HUES6 (cell line): ENCODE results near the gene LAMC3.

Source experiments
- H3K27ac ChIP-seq: 2 replicates; pipeline ENCODE4 v1.7.0; 2013; ENCODE audit warnings: low read depth, mild to moderate bottlenecking, low read length, inconsistent platforms
- H3K27me3 ChIP-seq: 2 replicates; pipeline ENCODE4 v1.6.1; 2013; ENCODE audit warnings: low read length; ENCODE audit not compliant: control insufficient read depth, insufficient read depth
- H3K36me3 ChIP-seq: 2 replicates; pipeline ENCODE4 v1.6.1; 2013; ENCODE audit warnings: low read length; ENCODE audit not compliant: control insufficient read depth, insufficient read depth
- H3K4me1 ChIP-seq: 2 replicates; pipeline ENCODE4 v1.6.1; 2013; ENCODE audit warnings: low read length; ENCODE audit not compliant: control insufficient read depth, insufficient read depth
- H3K4me3 ChIP-seq: 2 replicates; pipeline ENCODE4 v1.5.1; 2013; ENCODE audit warnings: low read depth, low read length
- H3K9ac ChIP-seq: one replicate; pipeline ENCODE4 v1.6.1; 2013; ENCODE audit warnings: mild to moderate bottlenecking, low read length
- H3K9me3 ChIP-seq: 2 replicates; pipeline ENCODE4 v1.6.1; 2013; ENCODE audit warnings: low read depth, low read length; ENCODE audit not compliant: control insufficient read depth, insufficient read depth

The LAMC3 gene

DNA sequence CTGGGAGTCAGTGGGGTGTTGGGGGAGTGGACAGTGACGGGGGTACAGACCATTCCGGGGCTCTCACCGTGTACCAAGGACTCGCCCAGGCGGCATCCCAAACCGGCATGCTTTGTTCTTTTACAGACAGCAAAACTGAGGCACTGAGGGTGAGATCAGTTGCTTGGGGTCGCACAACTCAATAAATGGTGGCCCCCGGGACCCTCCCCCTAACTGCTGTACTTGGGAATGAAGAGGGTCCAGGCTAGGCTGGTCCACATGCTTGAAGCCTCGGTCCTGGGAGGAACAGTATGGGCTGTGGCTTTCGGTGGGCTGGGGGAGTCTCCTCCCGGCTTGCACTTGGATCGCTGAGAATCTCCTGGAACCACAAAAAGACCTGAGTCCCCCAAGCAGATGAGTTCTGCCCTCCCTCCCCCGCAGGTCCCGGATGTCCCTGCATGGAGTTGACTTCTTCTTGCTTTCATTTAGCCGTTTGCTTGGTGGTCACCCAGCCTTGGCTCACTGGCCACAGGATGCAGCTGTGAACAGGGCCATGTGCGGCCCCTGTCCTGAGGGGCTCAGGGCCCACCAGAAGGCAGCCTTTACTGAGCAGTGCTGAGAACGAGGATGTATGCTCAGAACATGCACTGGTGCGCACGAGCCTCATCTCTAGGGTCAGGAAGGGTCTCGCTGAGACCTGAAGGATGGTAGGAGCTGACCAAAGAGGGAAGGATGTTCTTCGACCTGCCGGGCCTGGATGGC is 4.2 kb downstream of the LAMC3 start:
- H3K4me1 ChIP-seq: peaks cover 42% of the 10 kb centered on the region
- H3K27me3 ChIP-seq: peaks cover 11% of the 10 kb centered on the region
- no peak overlapping the region for H3K4me3 ChIP-seq
- H3K27ac ChIP-seq: peak overlapping the region; percentile 19; the same call in 1 of the 2 replicates
- peak overlapping the region; percentile 15 for H3K9ac ChIP-seq
- H3K9me3 ChIP-seq: no peaks in the 10 kb centered on the region
- 0 out of 2 replicates have a peak, but pooled peaks cover 3% of the 10 kb centered on the region for H3K36me3 ChIP-seq

DNA sequence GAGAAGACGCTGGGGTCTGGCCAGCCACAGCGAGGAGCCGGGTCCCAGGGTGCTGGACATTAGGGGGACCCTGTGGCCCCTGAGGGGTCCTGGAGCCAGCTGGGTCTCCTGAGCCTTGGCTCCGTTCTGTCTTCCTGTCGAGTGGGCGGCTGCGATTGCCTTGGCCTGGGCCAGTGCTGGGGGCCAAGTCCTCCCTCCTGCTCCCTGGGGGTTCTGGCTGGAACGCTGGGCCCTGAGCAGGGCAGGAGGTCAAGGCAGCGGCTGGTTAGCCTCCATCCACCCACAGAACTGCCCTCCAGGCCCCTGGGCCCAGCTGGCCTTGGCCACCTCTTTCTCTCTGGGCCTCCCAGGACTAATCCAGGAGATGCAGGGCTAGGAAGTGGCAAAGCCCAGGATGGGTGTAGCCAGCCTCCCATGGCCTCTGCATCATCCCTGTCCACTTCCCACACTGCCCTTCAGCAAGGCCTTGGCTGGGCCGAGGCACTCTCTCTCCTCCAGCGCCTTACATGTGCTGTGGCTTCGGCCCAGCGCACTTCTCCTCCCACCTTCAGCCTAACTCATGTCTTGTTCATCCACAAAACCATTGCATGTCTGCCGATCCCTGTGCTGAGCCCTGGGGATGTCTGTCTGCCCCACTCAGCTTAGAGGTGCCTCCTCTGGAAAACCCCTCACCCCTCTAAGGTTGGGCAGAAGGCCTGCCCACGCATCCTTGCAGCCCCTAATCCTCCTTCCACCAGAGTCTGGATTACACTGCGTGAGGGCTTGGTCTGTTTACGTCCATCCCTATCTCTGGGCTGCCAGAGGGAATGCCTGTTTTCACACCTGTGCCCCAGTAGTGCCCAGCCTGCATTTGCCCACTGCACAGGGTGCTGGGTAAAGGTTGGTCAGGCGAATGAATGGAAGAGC is 5.0 kb downstream of the LAMC3 start:
- Histone ChIP-seq H3K9ac (peak overlapping the region; percentile 15), H3K36me3 (0 out of 2 replicates have a peak, but pooled peaks cover 3% of the 10 kb centered on the region), H3K4me3 (no peak overlapping the region), H3K4me1 (peaks cover 42% of the 10 kb centered on the region), H3K9me3 (no peaks in the 10 kb centered on the region), H3K27ac (no peak overlapping the region), H3K27me3 (peaks cover 5% of the 10 kb centered on the region)

DNA sequence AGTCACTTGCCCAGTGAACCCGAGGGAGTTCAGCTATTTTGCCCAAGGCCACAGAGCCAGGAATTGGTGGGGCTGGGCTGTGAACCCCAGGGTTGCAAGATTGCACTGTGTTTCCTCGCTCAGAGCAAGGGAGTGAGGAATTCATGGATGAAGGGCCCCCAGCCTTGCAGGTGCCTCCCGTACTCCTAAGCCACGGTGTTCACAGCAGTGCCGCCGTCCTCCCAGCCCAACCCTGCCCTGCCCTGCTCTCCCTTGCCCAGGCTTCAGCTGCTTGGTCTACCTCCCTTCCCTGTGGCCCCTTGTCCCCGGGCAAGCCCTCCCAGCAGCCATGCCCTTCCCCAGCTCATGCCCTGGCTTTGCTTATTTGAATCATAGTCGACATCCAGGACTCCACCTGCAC is 6.1 kb downstream of the LAMC3 start:
- H3K4me3 ChIP-seq: no peak overlapping the region
- H3K9ac ChIP-seq: no peak overlapping the region
- H3K9me3 ChIP-seq: peaks cover 1% of the 10 kb centered on the region; the same call in 1 of the 2 replicates
- H3K4me1 ChIP-seq: peaks cover 42% of the 10 kb centered on the region
- no peaks in the 10 kb centered on the region for H3K27me3 ChIP-seq
- no peak overlapping the region for H3K27ac ChIP-seq
- H3K36me3 ChIP-seq: 0 out of 2 replicates have a peak, but pooled peaks cover 3% of the 10 kb centered on the region

DNA sequence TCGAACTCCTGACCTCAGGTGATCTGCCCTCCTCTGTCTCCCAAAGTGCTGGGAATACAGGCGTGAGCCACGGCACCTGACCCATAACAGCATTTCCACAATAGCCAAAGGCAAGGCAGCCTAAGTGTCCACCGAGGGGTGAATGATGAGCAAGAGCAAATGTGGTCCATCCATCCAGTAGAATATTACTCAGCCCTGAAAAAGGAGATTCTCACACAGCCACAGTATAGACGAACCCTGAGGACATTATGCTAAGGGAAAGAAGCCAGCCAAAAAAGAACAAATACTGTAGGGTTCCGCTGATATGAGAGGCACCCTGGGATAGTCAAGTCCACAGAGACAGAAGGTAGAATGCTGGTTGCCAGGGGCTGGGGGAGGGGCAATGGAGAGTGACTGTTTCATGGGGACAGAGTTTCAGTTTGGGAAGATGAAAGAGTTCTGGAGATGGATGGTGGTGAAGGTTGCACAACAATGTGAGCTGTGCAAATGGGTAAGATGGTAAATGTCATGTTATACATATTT is 7.0 kb downstream of the LAMC3 start:
- H3K9me3 ChIP-seq: peaks cover 3% of the 10 kb centered on the region; the same call in 1 of the 2 replicates
- no peaks in the 10 kb centered on the region for H3K27me3 ChIP-seq
- H3K27ac ChIP-seq: 0 out of 2 replicates have a peak overlapping the region, but pooled peaks have one; percentile 72
- 0 out of 2 replicates have a peak, but pooled peaks cover 3% of the 10 kb centered on the region for H3K36me3 ChIP-seq
- H3K4me3 ChIP-seq: no peak overlapping the region
- H3K4me1 ChIP-seq: peaks cover 35% of the 10 kb centered on the region
- peak overlapping the region; percentile 63 for H3K9ac ChIP-seq

DNA sequence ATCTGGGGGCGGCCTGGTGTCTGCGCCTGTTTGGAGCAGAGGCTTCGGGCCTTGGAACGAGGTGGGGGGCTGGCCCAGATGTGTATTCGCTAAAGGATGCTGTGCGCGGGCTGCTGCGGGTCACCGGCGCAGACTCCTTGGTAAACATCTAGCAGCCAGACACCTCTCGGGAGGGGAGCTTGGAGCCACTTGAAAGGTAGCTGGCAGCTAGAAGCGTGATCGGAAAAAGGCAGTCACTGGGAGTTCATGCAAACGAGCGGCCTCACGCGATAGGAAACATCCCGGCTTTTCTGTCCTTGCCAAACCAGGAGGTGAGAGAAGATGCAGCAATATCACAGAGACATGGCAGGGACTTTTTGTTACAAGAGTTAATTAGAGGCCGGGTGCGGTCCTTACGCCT is 8.1 kb downstream of the LAMC3 start:
- Histone ChIP-seq H3K4me1 (peaks cover 25% of the 10 kb centered on the region), H3K9ac (peak overlapping the region; percentile 63), H3K9me3 (peaks cover 3% of the 10 kb centered on the region; the same call in 1 of the 2 replicates), H3K27me3 (no peaks in the 10 kb centered on the region), H3K27ac (peak overlapping the region; percentile 72; the same call in 1 of the 2 replicates), H3K36me3 (0 out of 2 replicates have a peak, but pooled peaks cover 3% of the 10 kb centered on the region), H3K4me3 (no peak overlapping the region)

DNA sequence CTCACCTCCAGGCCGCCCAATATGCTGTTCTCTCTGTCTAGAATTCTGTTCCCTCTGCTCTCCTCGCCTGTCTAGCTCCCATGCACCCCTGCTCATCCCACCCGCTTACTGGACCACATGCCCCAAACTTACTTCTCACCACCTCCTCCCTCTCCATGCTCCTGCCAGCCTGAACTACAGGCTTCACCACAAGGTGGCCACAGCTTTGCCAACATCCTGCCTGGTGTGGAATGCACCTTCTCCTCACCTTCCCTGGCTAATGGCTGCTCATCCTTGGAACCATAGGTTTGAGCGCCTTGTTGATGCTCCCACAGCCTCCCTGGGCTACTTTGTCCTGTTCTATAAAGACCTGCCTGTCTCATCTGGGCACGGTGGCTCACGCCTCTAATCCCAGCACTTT is 9.6 kb downstream of the LAMC3 start:
- Histone ChIP-seq H3K36me3 (0 out of 2 replicates have a peak, but pooled peaks cover 3% of the 10 kb centered on the region), H3K9me3 (peaks cover 3% of the 10 kb centered on the region; the same call in 1 of the 2 replicates), H3K9ac (no peak overlapping the region), H3K27me3 (no peaks in the 10 kb centered on the region), H3K4me1 (peaks cover 9% of the 10 kb centered on the region; the same call in 1 of the 2 replicates), H3K4me3 (no peak overlapping the region), H3K27ac (no peak overlapping the region)

DNA sequence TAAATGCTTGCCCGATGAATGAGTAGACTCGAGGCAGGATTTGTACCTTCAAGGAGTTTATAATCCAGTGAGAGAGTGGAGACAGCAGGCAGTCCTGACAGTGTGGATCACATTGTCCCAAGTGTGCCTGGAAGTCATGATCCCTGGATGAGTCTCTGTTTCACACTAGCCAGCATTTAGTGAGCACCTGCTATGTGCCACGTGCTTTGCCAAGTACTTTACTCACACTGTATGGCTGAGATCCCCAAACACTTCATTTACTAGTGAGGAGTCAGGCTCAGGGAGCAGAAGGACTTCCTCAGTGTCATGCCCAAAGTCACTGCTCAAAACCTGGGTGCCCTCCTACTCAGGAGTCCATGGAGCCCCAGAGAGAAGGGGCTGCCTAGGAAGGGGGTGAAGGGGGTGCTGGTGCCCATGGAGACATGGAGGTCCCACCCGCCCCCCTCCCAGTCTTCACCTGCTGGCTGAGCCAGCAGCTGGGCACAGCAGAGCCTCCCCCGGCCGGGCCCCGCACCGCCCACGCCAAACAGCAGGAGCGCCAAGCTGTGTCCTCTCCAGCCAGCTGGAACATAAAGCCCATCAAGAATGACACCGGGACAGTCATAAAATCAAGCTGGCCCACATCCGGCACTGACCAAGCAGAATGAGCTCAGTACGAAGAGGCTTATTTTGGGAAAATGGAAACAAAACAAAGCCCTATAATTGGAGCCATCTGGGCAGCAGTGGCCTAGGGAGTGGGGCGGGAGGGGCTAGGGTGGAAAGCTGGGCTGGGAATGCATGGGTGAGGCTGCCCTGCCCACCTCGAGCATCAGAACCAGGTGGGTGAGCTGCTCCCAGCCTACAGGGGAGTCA is 10.6 kb downstream of the LAMC3 start:
- H3K9me3 ChIP-seq: peaks cover 3% of the 10 kb centered on the region; the same call in 1 of the 2 replicates
- no peaks in the 10 kb centered on the region for H3K27me3 ChIP-seq
- no peak overlapping the region for H3K27ac ChIP-seq
- H3K4me1 ChIP-seq: peaks cover 9% of the 10 kb centered on the region; the same call in 1 of the 2 replicates
- H3K4me3 ChIP-seq: no peak overlapping the region
- H3K36me3 ChIP-seq: no peaks in the 10 kb centered on the region
- H3K9ac ChIP-seq: no peak overlapping the region

DNA sequence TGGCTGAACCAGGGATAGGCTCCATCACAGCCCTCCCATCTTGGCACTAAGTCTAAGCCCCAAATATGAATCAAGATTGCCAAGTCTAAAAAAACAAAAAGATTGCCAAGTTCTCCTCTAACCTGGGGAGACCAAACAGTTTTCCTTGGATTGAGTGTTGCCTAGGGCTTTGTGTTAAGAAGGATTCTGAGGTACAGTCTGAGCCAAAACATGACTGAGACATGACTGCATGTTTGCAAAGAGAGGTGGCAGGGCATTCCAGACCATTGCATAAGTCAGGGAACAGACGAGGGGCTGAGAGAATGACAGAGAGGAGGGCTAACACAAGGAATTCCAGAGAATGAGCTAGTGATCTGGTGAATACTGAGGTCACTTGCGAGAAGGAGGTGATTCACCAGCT is 11.4 kb downstream of the LAMC3 start:
- no peak overlapping the region for H3K4me3 ChIP-seq
- H3K36me3 ChIP-seq: no peaks in the 10 kb centered on the region
- H3K27me3 ChIP-seq: no peaks in the 10 kb centered on the region
- no peak overlapping the region for H3K9ac ChIP-seq
- peaks cover 3% of the 10 kb centered on the region; the same call in 1 of the 2 replicates for H3K9me3 ChIP-seq
- peaks cover 9% of the 10 kb centered on the region; the same call in 1 of the 2 replicates for H3K4me1 ChIP-seq
- H3K27ac ChIP-seq: no peak overlapping the region

DNA sequence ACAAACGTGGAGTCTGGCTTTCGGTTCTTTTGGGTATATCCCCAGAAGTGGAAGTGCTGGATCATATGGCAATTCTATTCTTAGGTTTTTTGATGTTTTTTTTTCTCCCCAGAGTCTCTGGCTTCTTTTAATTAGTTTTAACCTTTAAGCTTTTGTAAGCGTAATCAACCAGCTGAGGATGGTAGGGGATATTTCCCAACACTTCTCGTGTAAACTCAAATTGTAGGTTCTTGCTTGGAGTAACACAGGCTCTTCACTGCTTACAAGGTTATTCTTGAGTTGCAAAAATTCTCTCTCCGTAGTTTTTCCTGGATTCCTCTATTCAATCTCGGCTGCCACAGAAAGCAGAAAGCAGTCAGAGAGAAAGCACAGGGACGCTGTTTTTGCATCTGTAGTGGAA is 11.9 kb downstream of the LAMC3 start:
- no peak overlapping the region for H3K9ac ChIP-seq
- no peaks in the 10 kb centered on the region for H3K36me3 ChIP-seq
- H3K4me1 ChIP-seq: peaks cover 9% of the 10 kb centered on the region; the same call in 1 of the 2 replicates
- no peak overlapping the region for H3K4me3 ChIP-seq
- no peaks in the 10 kb centered on the region for H3K27me3 ChIP-seq
- no peak overlapping the region for H3K27ac ChIP-seq
- H3K9me3 ChIP-seq: peaks cover 3% of the 10 kb centered on the region; the same call in 1 of the 2 replicates

DNA sequence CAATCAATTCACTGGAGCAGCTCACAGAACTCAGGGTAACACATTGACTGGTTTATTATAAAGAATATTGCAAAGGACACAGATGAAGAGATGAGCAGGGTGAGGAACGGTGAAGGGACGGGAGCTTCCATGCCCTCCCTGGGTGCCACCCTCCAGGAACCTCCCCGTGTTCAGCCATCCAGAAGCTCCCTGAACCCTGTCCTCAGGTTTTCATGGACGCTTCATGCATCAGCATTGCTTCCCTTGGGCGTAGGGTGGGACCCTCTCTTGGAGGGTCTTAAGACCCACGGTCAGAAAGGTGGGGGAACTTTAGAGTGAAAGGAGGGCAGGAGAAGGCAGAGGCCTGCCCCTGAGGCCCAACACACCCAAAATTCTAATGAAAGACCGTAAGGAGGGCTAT is 12.8 kb downstream of the LAMC3 start:
- H3K36me3 ChIP-seq: no peaks in the 10 kb centered on the region
- no peak overlapping the region for H3K27ac ChIP-seq
- H3K27me3 ChIP-seq: no peaks in the 10 kb centered on the region
- H3K9me3 ChIP-seq: peaks cover 3% of the 10 kb centered on the region; the same call in 1 of the 2 replicates
- H3K4me1 ChIP-seq: peaks cover 2% of the 10 kb centered on the region; the same call in 1 of the 2 replicates
- H3K9ac ChIP-seq: no peak overlapping the region
- H3K4me3 ChIP-seq: no peak overlapping the region
